ENCODE results near the gene DDRGK1.

Gene DDRGK1

DNA sequence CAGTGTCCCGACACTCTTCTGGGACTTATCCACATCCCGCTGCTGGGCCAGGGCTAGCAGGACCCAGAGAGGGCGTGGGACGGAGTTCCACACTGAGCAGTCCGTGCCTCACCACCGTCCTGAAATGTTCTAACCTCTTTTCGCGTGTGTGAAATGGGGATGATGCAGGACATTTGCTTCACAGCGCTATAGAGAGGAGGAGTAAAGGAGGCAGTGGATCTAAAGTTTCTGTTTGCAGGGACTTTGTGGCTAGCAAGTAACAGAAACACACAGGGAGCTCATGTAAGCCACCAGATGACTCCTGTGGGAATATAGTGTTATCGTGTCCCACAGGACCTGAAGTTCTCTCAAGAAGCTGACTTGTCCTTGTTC lies 5.5 kb upstream of the DDRGK1 start:
- H3K27me3 ChIP-seq (ENCODE audit: insufficient read depth, low read length): no peaks in the 10 kb centered on the region
- H3K4me3 ChIP-seq (ENCODE audit: low read length): peak overlapping the region; percentile 93
- H3K27ac ChIP-seq (ENCODE audit: low read depth, low read length): peak overlapping the region; percentile 44; the same call in 1 of the 2 replicates
- H3K9ac ChIP-seq (ENCODE audit: low read depth, low read length): peak overlapping the region; percentile 82
- H3K36me3 ChIP-seq (ENCODE audit: insufficient read depth, low read length): peaks cover 20% of the 10 kb centered on the region
- WGBS: 4% methylated on average over 10 of the region's 10 CpGs
- no peaks in the 10 kb centered on the region for H3K9me3 ChIP-seq (ENCODE audit: insufficient read depth, low read depth, low read length)
- peaks cover 3% of the 10 kb centered on the region; the same call in 1 of the 2 replicates for H3K4me1 ChIP-seq (ENCODE audit: insufficient read depth, low read length)

DNA sequence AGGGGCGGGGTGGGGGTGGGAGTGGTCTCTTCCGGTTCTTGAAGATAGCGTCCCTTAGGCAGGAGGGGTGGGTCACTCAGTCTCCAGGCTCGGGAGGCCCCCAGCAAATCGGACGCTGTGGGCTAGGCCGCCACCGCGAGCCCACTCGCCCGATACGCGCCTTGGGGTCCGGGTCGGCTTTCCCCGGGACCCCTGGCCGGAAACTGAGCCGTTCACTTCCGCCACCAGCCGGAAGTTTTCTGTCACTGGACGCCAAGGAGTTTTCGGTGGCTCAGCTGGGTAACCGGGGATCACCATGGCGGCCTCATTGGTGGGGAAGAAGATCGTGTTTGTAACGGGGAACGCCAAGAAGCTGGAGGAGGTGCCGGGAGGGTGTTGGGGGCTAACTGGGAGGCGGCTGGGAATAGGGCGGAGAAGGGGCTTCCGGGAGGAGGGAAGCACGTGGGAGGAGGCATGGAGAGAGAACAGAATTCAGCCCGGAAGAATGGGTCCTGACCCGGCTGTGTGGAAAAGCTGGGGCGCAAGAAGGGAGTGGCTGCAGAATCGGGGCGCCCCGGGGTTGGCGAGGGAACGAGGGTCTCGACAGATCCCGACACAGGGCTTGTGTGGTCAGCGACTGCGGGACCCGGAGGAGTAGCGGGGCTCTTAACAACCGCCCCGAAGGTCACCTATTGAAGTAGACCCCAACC lies 4.9 kb upstream of the DDRGK1 start, which contains the start of gene ITPA:
ITPA (plus strand) TSS at position 242 of the 689 bp plus-strand sequence; CDS start at position 296, 54 bp downstream.
- Histone ChIP-seq H3K27ac (ENCODE audit: low read depth, low read length) (peak within 1 kb of the TSS; percentile 44), H3K4me1 (ENCODE audit: insufficient read depth, low read length) (peaks cover 3% of the 10 kb centered on the region; the same call in 1 of the 2 replicates), H3K9ac (ENCODE audit: low read depth, low read length) (peak within 1 kb of the TSS; percentile 82), H3K4me3 (ENCODE audit: low read length) (peak within 1 kb of the TSS; percentile 93), H3K27me3 (ENCODE audit: insufficient read depth, low read length) (no peaks in the 10 kb centered on the region), H3K9me3 (ENCODE audit: insufficient read depth, low read depth, low read length) (no peaks in the 10 kb centered on the region), H3K36me3 (ENCODE audit: insufficient read depth, low read length) (peaks cover 16% of the 10 kb centered on the region)
- WGBS: under 1% methylated on average over 48 of the region's 48 CpGs

DNA sequence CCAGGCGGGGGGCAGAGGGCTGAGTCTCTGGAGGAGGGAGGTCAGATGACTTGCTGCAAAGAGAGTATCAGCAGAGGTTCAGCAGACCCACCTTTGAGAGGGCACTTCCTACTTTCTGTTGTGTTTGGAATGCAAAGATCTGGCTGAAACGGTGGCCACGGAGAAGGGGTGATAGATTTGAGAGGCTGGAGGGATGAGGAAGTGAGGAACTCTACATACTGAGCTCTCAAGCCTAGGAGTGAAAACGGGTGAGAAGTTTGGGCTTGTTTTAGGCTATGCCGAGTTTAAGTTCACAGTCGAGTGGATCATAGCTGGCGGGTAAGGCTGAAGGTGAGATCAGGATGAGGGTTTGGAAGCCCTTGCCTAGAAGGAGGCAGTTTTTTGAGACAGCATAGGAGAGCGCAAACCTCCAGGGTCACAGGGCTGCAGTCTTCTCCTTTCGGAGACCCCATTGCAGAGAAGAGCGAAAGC lies 4.3 kb upstream of the DDRGK1 start:
- 2% methylated on average over 10 of the region's 10 CpGs for WGBS
- no peak overlapping the region for H3K27ac ChIP-seq (ENCODE audit: low read depth, low read length)
- H3K9me3 ChIP-seq (ENCODE audit: insufficient read depth, low read depth, low read length): no peaks in the 10 kb centered on the region
- H3K9ac ChIP-seq (ENCODE audit: low read depth, low read length): peak overlapping the region; percentile 82
- H3K4me1 ChIP-seq (ENCODE audit: insufficient read depth, low read length): peaks cover 3% of the 10 kb centered on the region; the same call in 1 of the 2 replicates
- H3K4me3 ChIP-seq (ENCODE audit: low read length): peak overlapping the region; percentile 93
- peaks cover 12% of the 10 kb centered on the region for H3K36me3 ChIP-seq (ENCODE audit: insufficient read depth, low read length)
- no peaks in the 10 kb centered on the region for H3K27me3 ChIP-seq (ENCODE audit: insufficient read depth, low read length)

DNA sequence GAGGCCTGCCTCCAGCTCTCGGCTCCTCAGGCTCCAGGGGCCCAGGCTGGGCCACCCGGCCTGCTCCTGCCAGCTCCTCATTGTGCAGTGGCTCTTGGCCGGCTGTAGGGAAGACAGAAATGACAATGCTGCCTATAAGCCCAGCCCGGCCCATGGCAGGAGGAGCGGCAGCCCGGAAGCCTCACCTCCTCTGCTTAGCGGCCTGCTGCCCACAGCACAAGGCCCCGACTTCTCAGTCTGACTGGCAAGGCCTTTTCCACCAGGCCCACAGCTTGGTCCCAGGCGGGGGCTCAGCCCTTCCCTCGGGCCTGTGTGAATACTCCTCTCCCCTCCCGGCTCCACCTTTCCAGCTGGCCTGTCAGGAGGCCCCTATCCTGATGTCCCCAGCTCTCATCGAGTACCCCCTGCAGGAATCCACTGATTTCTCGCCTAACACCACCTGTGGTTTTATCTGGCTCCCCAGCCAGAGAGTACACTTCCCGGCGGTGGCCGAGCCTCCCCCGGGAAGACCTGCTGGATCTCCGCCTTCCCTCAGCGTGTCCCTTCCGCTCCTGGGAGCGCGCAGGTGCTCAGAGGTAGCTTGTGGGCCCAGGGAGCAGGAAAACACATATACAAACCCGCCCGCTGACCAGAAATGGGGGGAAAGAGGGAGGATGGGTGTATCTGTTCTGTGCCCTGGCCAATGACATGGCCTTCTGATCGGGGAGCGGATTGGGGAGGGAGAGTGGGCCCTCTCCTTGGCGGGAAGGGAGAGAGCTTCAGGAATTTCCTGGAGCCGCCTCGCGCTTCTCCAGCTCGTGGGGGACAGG lies 963 bp downstream of the DDRGK1 start:
- WGBS: 16% methylated on average over 31 of the region's 31 CpGs
- Histone ChIP-seq H3K4me3 (ENCODE audit: low read length) (peak overlapping the region; percentile 97), H3K9me3 (ENCODE audit: insufficient read depth, low read depth, low read length) (no peaks in the 10 kb centered on the region), H3K4me1 (ENCODE audit: insufficient read depth, low read length) (no peaks in the 10 kb centered on the region), H3K36me3 (ENCODE audit: insufficient read depth, low read length) (peaks cover 32% of the 10 kb centered on the region), H3K27me3 (ENCODE audit: insufficient read depth, low read length) (no peaks in the 10 kb centered on the region), H3K9ac (ENCODE audit: low read depth, low read length) (peak overlapping the region; percentile 94), H3K27ac (ENCODE audit: low read depth, low read length) (peak overlapping the region; percentile 94)

DNA sequence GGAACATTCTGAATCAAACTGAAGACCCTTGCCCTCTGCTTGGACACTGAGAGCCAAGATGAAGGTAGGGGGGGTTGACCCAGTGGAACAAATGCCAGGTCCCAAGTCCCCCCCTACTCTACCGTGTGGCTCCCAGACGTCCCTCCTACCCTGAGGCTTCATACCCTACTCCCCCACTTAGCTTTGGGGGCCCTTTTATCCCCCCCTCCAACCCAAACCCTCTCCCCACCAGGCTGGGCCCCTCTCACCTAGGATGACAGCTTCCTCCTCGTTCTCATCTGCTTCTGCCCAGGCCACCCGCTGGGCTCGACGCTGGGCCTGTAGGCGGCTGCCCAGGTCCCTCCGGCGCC lies 1.5 kb downstream of the DDRGK1 start:
- Histone ChIP-seq H3K4me3 (ENCODE audit: low read length) (peak overlapping the region; percentile 97), H3K36me3 (ENCODE audit: insufficient read depth, low read length) (peaks cover 32% of the 10 kb centered on the region), H3K4me1 (ENCODE audit: insufficient read depth, low read length) (no peaks in the 10 kb centered on the region), H3K27me3 (ENCODE audit: insufficient read depth, low read length) (no peaks in the 10 kb centered on the region), H3K27ac (ENCODE audit: low read depth, low read length) (no peak overlapping the region), H3K9me3 (ENCODE audit: insufficient read depth, low read depth, low read length) (no peaks in the 10 kb centered on the region), H3K9ac (ENCODE audit: low read depth, low read length) (0 out of 2 replicates have a peak overlapping the region, but pooled peaks have one; percentile 94)
- WGBS: 53% methylated on average over 9 of the region's 9 CpGs

DNA sequence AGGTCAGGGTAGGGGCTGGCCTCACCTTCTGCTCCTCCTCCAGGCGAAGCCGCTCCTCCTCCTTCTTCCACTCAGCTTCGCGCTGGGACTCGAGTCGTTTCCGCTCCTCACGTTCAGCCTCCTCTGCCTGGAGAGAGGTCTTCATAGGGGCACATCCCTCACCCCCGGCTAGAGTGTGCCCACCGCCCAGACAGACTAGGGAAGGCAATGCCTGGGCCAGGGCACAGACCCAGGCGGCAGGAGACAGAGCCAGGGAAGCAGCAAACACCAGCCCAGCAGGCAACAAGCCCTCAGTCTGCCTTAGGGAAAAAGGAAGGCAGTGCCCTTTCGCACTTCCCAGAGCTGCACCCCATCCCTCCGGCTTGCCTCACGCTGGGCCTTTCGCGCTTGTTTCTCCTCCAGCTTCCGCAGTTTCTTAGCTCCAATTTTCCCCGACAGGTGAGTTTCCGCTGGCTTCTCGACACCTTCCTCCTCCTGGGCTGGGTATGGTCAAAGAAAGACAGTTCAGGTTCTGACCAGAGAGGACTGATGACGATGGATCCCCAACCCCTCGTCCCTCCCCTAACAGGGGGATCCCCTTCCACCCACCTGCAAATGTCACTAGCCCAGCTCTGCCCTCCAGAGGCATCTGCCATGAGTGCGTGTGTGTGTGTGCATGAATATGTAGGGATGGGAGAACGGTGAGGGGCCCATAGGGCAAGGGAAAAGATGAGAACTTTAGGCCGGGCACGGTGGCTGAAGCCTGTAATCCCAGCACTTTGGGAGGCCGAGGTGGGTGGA lies 4.3 kb downstream of the DDRGK1 start:
- Histone ChIP-seq H3K27ac (ENCODE audit: low read depth, low read length) (no peak overlapping the region), H3K4me3 (ENCODE audit: low read length) (no peak overlapping the region), H3K36me3 (ENCODE audit: insufficient read depth, low read length) (peaks cover 53% of the 10 kb centered on the region), H3K27me3 (ENCODE audit: insufficient read depth, low read length) (no peaks in the 10 kb centered on the region), H3K9ac (ENCODE audit: low read depth, low read length) (no peak overlapping the region), H3K4me1 (ENCODE audit: insufficient read depth, low read length) (no peaks in the 10 kb centered on the region), H3K9me3 (ENCODE audit: insufficient read depth, low read depth, low read length) (no peaks in the 10 kb centered on the region)
- 96% methylated on average over 27 of the region's 27 CpGs for WGBS

DNA sequence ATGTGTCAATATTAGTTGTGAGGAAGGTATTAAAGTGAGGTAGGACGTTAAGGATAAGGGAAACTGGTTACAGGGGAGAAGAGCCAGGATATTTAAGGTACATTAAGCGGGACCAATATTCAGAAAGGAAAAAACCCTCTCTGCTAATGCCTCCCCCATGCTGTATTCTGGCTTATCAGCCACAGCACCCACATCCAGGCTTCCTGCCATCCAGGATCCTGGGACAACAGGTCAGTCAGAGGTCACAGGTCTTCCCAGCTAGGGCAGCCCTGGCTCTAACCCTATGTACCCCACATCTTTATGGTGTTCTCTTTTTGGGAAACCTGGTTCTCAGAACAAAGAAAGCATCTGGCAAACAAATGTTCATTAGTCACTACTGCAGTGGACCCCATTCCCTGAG lies 5.3 kb downstream of the DDRGK1 start:
- no peaks in the 10 kb centered on the region for H3K4me1 ChIP-seq (ENCODE audit: insufficient read depth, low read length)
- H3K27ac ChIP-seq (ENCODE audit: low read depth, low read length): no peak overlapping the region
- H3K36me3 ChIP-seq (ENCODE audit: insufficient read depth, low read length): peaks cover 63% of the 10 kb centered on the region
- no peak overlapping the region for H3K4me3 ChIP-seq (ENCODE audit: low read length)
- H3K9ac ChIP-seq (ENCODE audit: low read depth, low read length): no peak overlapping the region
- no peaks in the 10 kb centered on the region for H3K9me3 ChIP-seq (ENCODE audit: insufficient read depth, low read depth, low read length)
- H3K27me3 ChIP-seq (ENCODE audit: insufficient read depth, low read length): no peaks in the 10 kb centered on the region
- WGBS: 70% methylated on average over 2 of the region's 2 CpGs

DNA sequence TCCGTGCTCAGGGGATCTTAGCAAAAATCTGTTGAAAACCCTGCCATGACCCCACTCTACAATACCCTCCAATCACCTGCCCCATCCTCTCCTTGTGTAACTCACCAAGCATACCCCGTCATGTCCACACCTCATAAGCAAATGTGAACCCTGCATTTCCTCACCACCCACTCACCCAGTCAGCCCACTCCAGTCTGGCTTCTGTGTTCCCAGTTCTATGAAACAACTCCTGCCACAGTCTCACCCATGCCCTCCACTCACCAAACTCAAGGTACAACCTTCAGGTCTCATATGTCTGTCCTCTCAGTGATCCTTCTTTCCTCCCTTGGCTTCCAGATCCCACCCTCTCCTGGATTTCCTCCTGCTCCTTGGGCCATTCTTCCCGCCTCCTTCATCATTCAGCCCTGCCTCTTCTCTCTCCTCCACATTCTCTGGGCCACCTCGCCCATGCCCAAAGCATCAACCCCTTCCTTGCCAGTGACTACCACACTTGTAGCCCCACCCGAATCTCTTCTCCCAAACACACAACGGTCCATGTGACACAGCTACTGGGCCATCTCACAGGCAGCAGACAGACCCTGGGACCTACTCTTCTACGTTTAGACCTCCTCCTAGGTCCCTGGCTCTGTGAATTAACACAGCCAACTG lies 8.8 kb downstream of the DDRGK1 start:
- Histone ChIP-seq H3K4me1 (ENCODE audit: insufficient read depth, low read length) (no peaks in the 10 kb centered on the region), H3K27me3 (ENCODE audit: insufficient read depth, low read length) (no peaks in the 10 kb centered on the region), H3K27ac (ENCODE audit: low read depth, low read length) (no peak overlapping the region), H3K9ac (ENCODE audit: low read depth, low read length) (no peak overlapping the region; the same call in 1 of the 2 replicates), H3K9me3 (ENCODE audit: insufficient read depth, low read depth, low read length) (no peaks in the 10 kb centered on the region), H3K4me3 (ENCODE audit: low read length) (no peak overlapping the region), H3K36me3 (ENCODE audit: insufficient read depth, low read length) (peaks cover 86% of the 10 kb centered on the region)
- WGBS: 91% methylated on average over 7 of the region's 7 CpGs

DNA sequence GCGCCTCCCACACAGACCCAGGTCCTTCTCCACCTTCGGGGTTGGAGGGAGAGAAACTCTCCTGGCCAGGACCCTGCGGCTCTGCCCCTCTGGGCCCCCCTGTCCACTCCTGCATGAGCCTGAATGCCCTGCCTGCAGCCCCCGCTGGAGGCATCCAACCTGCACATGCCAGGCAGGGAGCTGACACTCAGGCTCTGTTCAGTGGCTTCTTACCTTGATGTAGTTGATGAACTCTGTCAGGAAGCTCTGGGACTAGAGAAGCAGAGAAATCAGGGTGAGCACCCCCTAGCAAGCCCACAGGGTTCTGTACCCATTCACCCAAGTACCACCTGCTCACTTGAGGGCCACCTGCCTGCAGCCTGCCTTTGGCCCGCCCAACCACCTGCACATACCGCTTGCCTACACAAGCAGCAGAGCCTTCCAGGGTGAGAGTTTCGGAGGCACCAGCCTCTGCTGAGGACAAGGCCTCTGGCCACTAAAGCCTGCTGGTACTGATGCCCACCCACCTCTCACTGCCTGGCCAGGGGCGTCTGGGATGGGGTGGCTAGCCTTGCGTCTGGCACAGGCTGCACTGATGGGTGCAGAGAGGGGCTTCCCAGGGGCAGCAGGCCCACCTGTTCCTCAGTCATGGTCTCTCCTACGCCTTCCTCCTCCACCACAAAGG lies 9.7 kb downstream of the DDRGK1 start:
- WGBS: 93% methylated on average over 10 of the region's 10 CpGs

More for the DNA sequence above, 9.7 kb downstream of the DDRGK1 start:
- H3K36me3 ChIP-seq (ENCODE audit: insufficient read depth, low read length): peaks cover 87% of the 10 kb centered on the region
- no peak overlapping the region for H3K4me3 ChIP-seq (ENCODE audit: low read length)
- no peaks in the 10 kb centered on the region for H3K9me3 ChIP-seq (ENCODE audit: insufficient read depth, low read depth, low read length)
- no peak overlapping the region for H3K9ac ChIP-seq (ENCODE audit: low read depth, low read length)
- H3K27me3 ChIP-seq (ENCODE audit: insufficient read depth, low read length): no peaks in the 10 kb centered on the region
- H3K27ac ChIP-seq (ENCODE audit: low read depth, low read length): no peak overlapping the region
- H3K4me1 ChIP-seq (ENCODE audit: insufficient read depth, low read length): no peaks in the 10 kb centered on the region

All from HUES64 (cell line).